ENCODE results near the gene SECISBP2.

SECISBP2 gene

GRCh38 chr9:89382026-89382986, 64.0 kb downstream of the SECISBP2 start:
- DNase-seq (ENCODE audit: low spot score) = no peak

- no peak for DNase-seq (ENCODE audit: low spot score)
These were observed 64.9 kb downstream of the SECISBP2 start for GRCh38 chr9:89383030-89383720.

GRCh38 chr9:89383721-89384300, 65.5 kb downstream of the SECISBP2 start:
- no peak for DNase-seq (ENCODE audit: low spot score)

GRCh38 chr9:89384783-89385182, 66.5 kb downstream of the SECISBP2 start:
- no peak for DNase-seq (ENCODE audit: low spot score)

- no peak for DNase-seq (ENCODE audit: low spot score)
These were observed 67.9 kb downstream of the SECISBP2 start for GRCh38 chr9:89386206-89386605.

- DNase-seq (ENCODE audit: low spot score) = no peak
These were observed 68.5 kb downstream of the SECISBP2 start for GRCh38 chr9:89386797-89387196.

GRCh38 chr9:89387197-89387849, 69.0 kb downstream of the SECISBP2 start:
- DNase-seq (ENCODE audit: low spot score) = no peak

- DNase-seq (ENCODE audit: low spot score) = no peak
These were observed 70.0 kb downstream of the SECISBP2 start for GRCh38 chr9:89388084-89388867.

- DNase-seq (ENCODE audit: low spot score) = no peak
These were observed 70.5 kb downstream of the SECISBP2 start for GRCh38 chr9:89388868-89389177.

- DNase-seq (ENCODE audit: low spot score) = no peak
These were observed 71.8 kb downstream of the SECISBP2 start for GRCh38 chr9:89390068-89390555.

- DNase-seq (ENCODE audit: low spot score) = no peak
These were observed 72.3 kb downstream of the SECISBP2 start for GRCh38 chr9:89390578-89391116.

GRCh38 chr9:89391585-89391984, 73.3 kb downstream of the SECISBP2 start:
- DNase-seq (ENCODE audit: low spot score) = no peak

GRCh38 chr9:89394412-89394811, 76.1 kb downstream of the SECISBP2 start:
- DNase-seq (ENCODE audit: low spot score) = no peak

- peak; percentile 61 for DNase-seq (ENCODE audit: low spot score)
These were observed 77.8 kb downstream of the SECISBP2 start for GRCh38 chr9:89395931-89396710.

GRCh38 chr9:89397471-89397870, 79.2 kb downstream of the SECISBP2 start:
- DNase-seq (ENCODE audit: low spot score) = no peak

GRCh38 chr9:89398621-89399020, 80.3 kb downstream of the SECISBP2 start:
- no peak for DNase-seq (ENCODE audit: low spot score)

- DNase-seq (ENCODE audit: low spot score) = no peak
These were observed 82.3 kb downstream of the SECISBP2 start for GRCh38 chr9:89400403-89401116.

GRCh38 chr9:89402695-89403427, 84.6 kb downstream of the SECISBP2 start:
- no peak for DNase-seq (ENCODE audit: low spot score)

- DNase-seq (ENCODE audit: low spot score) = no peak
These were observed 85.8 kb downstream of the SECISBP2 start for GRCh38 chr9:89404074-89404473.
